Body of pancreas (tissue), 4 donors: Measurements from ENCODE around the gene GALNT2. TPM values are rescaled to one million over a fixed set of nuclear protein-coding genes. Genes with fewer than 3 reads are reported as not detected.

Experiments
- ATAC-seq: fragments of 150-250 bp; one replicate; pipeline ENCODE4 v1.9.1; 2016
- DNase-seq, 4 donors: peaks; one replicate each; pipeline ENCODE4 v3.0.0-alpha.2; 2019
- H3K27ac ChIP-seq, 4 donors: fragments of 200-600 bp; sonication (generic); 1 replicate in 3 of 4; 2 replicates in 1 of 4; pipeline versions ENCODE4 v1.5.1 to v1.6.1; 2016 to 2019; ENCODE audit warnings: mild to moderate bottlenecking in 1 of 4, mixed read lengths in 1 of 4, moderate library complexity in 1 of 4
- H3K27me3 ChIP-seq, 2 donors: fragments of 200-600 bp; sonication (generic); one replicate each; pipeline ENCODE4 v1.6.0; 2016; ENCODE audit warnings: mild to moderate bottlenecking in 1 of 2
- H3K36me3 ChIP-seq, 2 donors: fragments of 200-600 bp; sonication (generic); replicated peaks in 1 of 2; 2 replicates each; pipeline ENCODE4 v1.5.1; 2016; ENCODE audit warnings: low read depth in 2 of 2; ENCODE audit not compliant: insufficient read depth in 1 of 2
- H3K4me1 ChIP-seq: fragments of 200-600 bp; sonication (generic); one replicate; pipeline ENCODE4 v1.6.0; 2016
- H3K4me3 ChIP-seq, 2 donors: fragments of 200-600 bp; sonication (generic); 1 replicate in 1 of 2; 2 replicates in 1 of 2; pipeline ENCODE4 v1.5.1; 2016 to 2019
- H3K9me3 ChIP-seq, 3 donors: fragments of 200-600 bp; sonication (generic); 1 replicate in 2 of 3; 2 replicates in 1 of 3; pipeline ENCODE4 v1.5.1; 2016
- POLR2A ChIP-seq, 3 donors: fragments of 450-650 bp; IDR thresholded peaks; one replicate each; pipeline ENCODE4 v1.6.1; 2016; ENCODE audit warnings: antibody characterized with exemption in 3 of 3, mild to moderate bottlenecking in 2 of 3
- WGBS, 2 donors: methylation state at CpG; one replicate each; pipeline ENCODE4 v1.1.5; 2017; 5-methylcytosine and 5-hydroxymethylcytosine counted together
- intact Hi-C: fragments of 100-400 bp; cut with DNase I; formaldehyde crosslinking; loops from one replicate; pipeline ENCODE4 v1.15.1; 2023
- total RNA-seq, 2 donors: library from RNA; depleted of rRNA; stranded (reverse); fragments of >200 nt; gene quantifications; one replicate each; pipeline ENCODE4 v1.1.0, GENCODE V29; 2016
- TF ChIP-seq, protein P1 (sequence below), 7 experiments: fragments of 450-650 bp in 4 of 7; fragments of 200-600 bp in 3 of 7; sonication (generic) in 3 of 7; IDR thresholded peaks; one replicate each; pipeline ENCODE4 v1.5.1; 2016 to 2019; ENCODE audit warnings: antibody characterized with exemption in 7 of 7

The GALNT2 gene
- total RNA-seq, 2 donors from 2014 or later = 45.9 to 68.6 TPM

DNA sequence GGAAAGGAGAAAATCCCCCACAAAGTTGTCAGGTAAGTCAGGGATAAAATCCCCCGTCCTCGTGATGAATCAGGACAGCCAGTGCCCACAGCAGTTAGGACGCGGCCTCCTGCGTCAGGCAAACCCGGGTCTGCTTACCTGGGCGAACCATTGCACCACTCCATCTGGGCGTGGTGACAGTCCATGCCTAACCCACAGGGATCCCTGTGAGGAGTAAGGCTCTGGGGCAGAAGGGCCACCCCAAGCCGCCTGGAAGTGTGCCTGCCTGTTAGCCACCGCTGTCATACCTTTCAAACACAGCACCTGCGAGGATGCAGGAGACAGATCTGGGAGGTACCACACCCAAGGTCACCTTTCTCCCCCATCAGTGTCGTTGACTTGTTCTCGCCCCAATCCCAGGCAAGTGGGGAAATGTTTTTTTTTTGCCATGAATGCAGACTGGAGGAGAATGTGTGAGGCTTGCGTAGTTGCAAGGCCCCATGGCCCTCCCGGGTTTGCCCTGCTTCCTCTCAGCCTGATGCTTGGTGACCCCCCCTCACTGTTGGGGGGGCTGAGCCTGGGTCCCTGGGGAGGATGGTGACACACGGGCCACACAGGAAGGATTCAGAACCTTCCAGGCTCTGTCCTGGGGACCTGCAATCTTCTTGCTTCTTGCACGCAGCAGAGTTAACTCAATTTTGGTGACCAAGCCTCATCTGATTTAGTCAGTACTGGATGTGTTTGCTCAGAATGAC, 252.1 kb downstream of the GALNT2 start:
- H3K27ac ChIP-seq = no peak overlapping the region
- H3K27me3 ChIP-seq = no peaks in the 10 kb centered on the region
- 91 to 92% methylated on average over 12 to 17 of the region's 17 CpGs for WGBS, 2 donors
- peaks cover 0 to 5% of the 10 kb centered on the region in 2 donors for H3K36me3 ChIP-seq
- DNase-seq (no peak), ATAC-seq (no peak)
- TF ChIP-seq, protein P1, sequence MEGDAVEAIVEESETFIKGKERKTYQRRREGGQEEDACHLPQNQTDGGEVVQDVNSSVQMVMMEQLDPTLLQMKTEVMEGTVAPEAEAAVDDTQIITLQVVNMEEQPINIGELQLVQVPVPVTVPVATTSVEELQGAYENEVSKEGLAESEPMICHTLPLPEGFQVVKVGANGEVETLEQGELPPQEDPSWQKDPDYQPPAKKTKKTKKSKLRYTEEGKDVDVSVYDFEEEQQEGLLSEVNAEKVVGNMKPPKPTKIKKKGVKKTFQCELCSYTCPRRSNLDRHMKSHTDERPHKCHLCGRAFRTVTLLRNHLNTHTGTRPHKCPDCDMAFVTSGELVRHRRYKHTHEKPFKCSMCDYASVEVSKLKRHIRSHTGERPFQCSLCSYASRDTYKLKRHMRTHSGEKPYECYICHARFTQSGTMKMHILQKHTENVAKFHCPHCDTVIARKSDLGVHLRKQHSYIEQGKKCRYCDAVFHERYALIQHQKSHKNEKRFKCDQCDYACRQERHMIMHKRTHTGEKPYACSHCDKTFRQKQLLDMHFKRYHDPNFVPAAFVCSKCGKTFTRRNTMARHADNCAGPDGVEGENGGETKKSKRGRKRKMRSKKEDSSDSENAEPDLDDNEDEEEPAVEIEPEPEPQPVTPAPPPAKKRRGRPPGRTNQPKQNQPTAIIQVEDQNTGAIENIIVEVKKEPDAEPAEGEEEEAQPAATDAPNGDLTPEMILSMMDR (IDR thresholded peaks at IDR 0.05) = no peak
- no peak for TF ChIP-seq POLR2A (IDR thresholded peaks at IDR 0.05)
- H3K4me3 ChIP-seq = no peak overlapping the region
- intact Hi-C loops = no loop called here
- H3K4me1 ChIP-seq = peaks cover 3% of the 10 kb centered on the region
- H3K9me3 ChIP-seq = no peaks in the 10 kb centered on the region

DNA sequence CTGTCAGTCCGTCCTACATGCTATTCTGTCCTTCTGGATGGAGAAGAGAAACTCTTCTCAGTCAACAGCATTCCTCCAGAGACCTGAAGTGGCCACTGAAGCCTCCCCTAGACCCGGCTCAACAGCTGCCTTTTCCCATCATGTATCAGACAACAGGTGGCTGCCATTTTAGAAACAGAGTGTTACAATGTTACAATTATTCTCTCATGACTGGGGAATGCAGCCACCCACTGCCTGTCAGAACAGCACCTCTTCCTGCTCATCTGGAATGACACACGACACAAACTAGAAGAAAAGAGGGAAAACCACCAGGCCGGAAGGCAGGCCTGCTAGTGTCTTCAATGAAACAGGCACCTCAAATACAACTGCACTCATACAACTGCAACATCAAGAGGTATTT, 253.8 kb downstream of the GALNT2 start:
- Histone ChIP-seq H3K4me1 (peaks cover 3% of the 10 kb centered on the region), H3K4me3 (no peak overlapping the region), H3K27me3 (no peaks in the 10 kb centered on the region), H3K36me3 (peaks cover 0 to 6% of the 10 kb centered on the region in 2 donors), H3K9me3 (no peaks in the 10 kb centered on the region), H3K27ac (no peak overlapping the region)
- no peak for DNase-seq
- no peak for ATAC-seq
- 85 to 89% methylated on average over 4 of the region's 4 CpGs for WGBS, 2 donors
- TF ChIP-seq, protein P1 (IDR thresholded peaks at IDR 0.05) = no peak
- TF ChIP-seq POLR2A (IDR thresholded peaks at IDR 0.05) = no peak
- intact Hi-C loops = no loop called here

DNA sequence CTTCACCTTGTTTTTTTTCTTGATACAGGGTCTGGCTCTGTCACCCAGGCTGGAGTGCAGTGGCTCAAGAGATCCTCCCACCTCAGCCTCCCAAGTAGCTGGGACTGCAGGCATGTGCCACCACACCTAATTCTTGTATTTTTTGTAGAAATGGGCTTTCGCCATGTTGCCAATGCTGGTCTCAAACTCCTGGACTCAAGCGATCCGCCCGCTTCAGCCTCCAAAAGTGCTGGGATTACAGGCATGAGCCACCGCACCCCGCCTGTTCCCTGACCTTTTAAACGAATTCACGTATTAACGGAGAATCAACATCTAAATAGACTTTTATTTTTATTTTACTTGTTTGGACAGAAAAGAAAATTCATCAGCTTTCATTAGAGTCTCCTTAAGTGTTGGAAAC, 254.3 kb downstream of the GALNT2 start:
- no peak overlapping the region for H3K4me3 ChIP-seq

DNA sequence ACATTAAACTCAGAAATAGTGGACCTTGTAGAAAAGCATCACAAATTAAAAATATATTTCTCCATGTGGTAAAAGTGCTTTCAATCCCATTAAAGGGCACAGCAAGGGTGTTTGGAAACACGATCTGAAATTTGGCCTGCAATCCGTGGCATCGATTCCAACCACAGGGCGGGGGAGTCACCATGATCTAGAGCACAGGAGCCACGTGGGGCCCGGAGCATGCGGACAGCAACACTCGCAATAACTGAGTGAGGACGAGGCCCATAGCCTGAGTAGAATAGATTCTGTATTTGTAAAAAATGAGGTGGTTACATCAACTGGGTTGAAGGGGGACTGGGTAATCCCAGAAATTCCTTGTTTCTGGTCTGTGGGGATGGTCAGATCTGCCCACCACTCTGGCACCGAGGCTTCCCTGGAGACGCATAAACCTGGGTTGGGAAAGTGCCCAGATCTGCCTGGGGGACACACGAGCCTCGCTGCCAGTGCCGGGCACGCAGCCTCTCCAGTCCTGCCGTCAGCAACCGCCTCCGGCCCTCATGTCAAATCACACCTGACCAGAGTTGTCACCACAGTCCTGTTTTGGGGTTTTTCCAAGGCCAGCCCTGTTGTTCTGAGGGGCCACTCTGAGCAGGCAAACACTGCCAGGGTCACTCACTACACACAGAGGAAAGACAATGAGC, 254.8 kb downstream of the GALNT2 start:
- H3K27ac ChIP-seq = no peak overlapping the region
- ATAC-seq (no peak), DNase-seq (no peak)
- intact Hi-C loops = no loop called here
- no peaks in the 10 kb centered on the region for H3K9me3 ChIP-seq
- H3K4me1 ChIP-seq = peaks cover 5% of the 10 kb centered on the region
- peaks cover 0 to 6% of the 10 kb centered on the region in 2 donors for H3K36me3 ChIP-seq
- 85 to 90% methylated on average over 9 to 18 of the region's 18 CpGs for WGBS, 2 donors
- H3K4me3 ChIP-seq = no peak overlapping the region
- TF ChIP-seq, protein P1 (IDR thresholded peaks at IDR 0.05) = no peak
- no peak for TF ChIP-seq POLR2A (IDR thresholded peaks at IDR 0.05)
- H3K27me3 ChIP-seq = no peaks in the 10 kb centered on the region

More for the DNA sequence above, 254.3 kb downstream of the GALNT2 start:
- H3K36me3 ChIP-seq = peaks cover 0 to 6% of the 10 kb centered on the region in 2 donors
- DNase-seq (no peak), ATAC-seq (no peak)
- H3K9me3 ChIP-seq = no peaks in the 10 kb centered on the region
- no peaks in the 10 kb centered on the region for H3K27me3 ChIP-seq
- 85 to 97% methylated on average over 9 of the region's 9 CpGs for WGBS, 2 donors
- intact Hi-C loops = no loop called here
- H3K4me1 ChIP-seq = peaks cover 3% of the 10 kb centered on the region
- TF ChIP-seq, protein P1 (IDR thresholded peaks at IDR 0.05) = no peak
- no peak for TF ChIP-seq POLR2A (IDR thresholded peaks at IDR 0.05)
- H3K27ac ChIP-seq = no peak overlapping the region
